Neural cell (in vitro differentiated cells): Measurements from ENCODE around the gene AMIGO3.

Source experiments
- CTCF ChIP-seq: fragments of 450-650 bp; IDR thresholded peaks from 2 replicates; pipeline ENCODE4 v1.5.1; 2014; ENCODE audit warnings: antibody characterized with exemption, mild to moderate bottlenecking, moderate library complexity; ENCODE audit not compliant: poor library complexity, severe bottlenecking
- MXI1 ChIP-seq: fragments of 450-650 bp; conservative IDR thresholded peaks from 2 replicates; pipeline ENCODE4 v1.6.1; 2014; ENCODE audit warnings: antibody characterized with exemption, mild to moderate bottlenecking; ENCODE audit not compliant: poor library complexity, severe bottlenecking
- POLR2AphosphoS5 ChIP-seq: IDR thresholded peaks from 2 replicates; pipeline ENCODE4 v1.6.1; 2012
- RAD21 ChIP-seq: fragments of 450-650 bp; conservative IDR thresholded peaks from 2 replicates; pipeline ENCODE4 v1.6.1; 2014; ENCODE audit warnings: antibody characterized with exemption, mild to moderate bottlenecking, moderate library complexity
- REST ChIP-seq: IDR thresholded peaks from 2 replicates; pipeline ENCODE4 v1.6.1; 2012; ENCODE audit warnings: borderline replicate concordance

GRCh38 chr3:49734752-49735151 is 15.3 kb upstream of the AMIGO3 start:
- TF ChIP-seq CTCF (no peak), POLR2AphosphoS5 (no peak), REST (no peak), MXI1 (no peak), RAD21 (no peak)
